ENCODE data around the gene ERICH3. TPM values are rescaled to one million over a fixed set of nuclear protein-coding genes. Genes with fewer than 3 reads are reported as not detected.

Gene ERICH3
- total and polyA plus RNA-seq, 2 donors (not counting 1 experiment from before 2014, with no cell fraction given): 0.17 TPM; not detected in 1

DNA sequence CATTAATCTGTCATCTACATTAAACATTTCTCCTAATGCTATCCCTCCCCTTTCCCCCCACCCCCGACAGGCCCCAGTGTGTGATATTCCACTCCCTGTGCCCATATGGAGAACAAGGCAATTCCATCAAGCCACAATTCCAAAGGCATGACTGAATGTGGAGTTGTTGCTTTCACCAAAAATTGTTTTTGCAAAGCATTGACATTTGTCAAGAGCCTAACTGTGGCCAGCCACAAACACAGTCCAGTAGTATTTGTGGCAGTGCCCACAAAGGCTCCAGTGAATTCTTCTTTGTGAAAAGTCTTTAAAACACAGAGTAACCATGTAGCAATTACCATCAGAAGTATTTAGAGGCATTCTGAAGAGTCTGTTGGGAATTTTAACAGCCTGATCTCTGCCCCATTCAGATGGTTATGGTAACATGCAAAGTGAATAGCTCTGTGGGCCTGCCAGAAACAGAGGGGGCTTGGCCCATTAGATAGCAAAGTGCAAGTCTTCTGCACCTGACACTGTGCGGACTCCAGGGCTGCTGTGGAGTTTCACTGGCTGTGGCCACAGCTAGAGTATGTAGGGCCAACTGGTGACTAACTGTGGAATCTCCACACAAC lies 149.6 kb downstream of the ERICH3 start:
- H3K27ac ChIP-seq (ENCODE audit: insufficient read depth, low read length): no peak overlapping the region
- TF ChIP-seq EZH2 (IDR thresholded peaks at IDR 0.05; ENCODE audit: low read length, missing control alignments): no peak
- TF ChIP-seq, protein P1, sequence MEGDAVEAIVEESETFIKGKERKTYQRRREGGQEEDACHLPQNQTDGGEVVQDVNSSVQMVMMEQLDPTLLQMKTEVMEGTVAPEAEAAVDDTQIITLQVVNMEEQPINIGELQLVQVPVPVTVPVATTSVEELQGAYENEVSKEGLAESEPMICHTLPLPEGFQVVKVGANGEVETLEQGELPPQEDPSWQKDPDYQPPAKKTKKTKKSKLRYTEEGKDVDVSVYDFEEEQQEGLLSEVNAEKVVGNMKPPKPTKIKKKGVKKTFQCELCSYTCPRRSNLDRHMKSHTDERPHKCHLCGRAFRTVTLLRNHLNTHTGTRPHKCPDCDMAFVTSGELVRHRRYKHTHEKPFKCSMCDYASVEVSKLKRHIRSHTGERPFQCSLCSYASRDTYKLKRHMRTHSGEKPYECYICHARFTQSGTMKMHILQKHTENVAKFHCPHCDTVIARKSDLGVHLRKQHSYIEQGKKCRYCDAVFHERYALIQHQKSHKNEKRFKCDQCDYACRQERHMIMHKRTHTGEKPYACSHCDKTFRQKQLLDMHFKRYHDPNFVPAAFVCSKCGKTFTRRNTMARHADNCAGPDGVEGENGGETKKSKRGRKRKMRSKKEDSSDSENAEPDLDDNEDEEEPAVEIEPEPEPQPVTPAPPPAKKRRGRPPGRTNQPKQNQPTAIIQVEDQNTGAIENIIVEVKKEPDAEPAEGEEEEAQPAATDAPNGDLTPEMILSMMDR (conservative IDR thresholded peaks at IDR 0.05 in 1 of 2, IDR thresholded peaks at IDR 0.05 in 1 of 2; ENCODE audit: low read depth in 1 of 2, low read length in 2 of 2): no peak
- no peak overlapping the region for H3K4me2 ChIP-seq (ENCODE audit: extremely low read depth, insufficient read depth, low read length)
- H3K9me3 ChIP-seq (ENCODE audit: control insufficient read depth, insufficient read depth, low read depth, low read length): no peaks in the 10 kb centered on the region
- peak in 1 of 2 donors; percentile 33 for DNase-seq (ENCODE audit: low read depth in 2 of 2)
- H3K4me3 ChIP-seq (replicated peaks in 1 of 4; ENCODE audit: control extremely low read depth in 1 of 4, insufficient read depth in 1 of 4, low read depth in 3 of 4, low read length in 4 of 4): no peak overlapping the region
- no peaks in the 10 kb centered on the region for H3K79me2 ChIP-seq (ENCODE audit: control insufficient read depth, insufficient read depth, low read length)
- H3K36me3 ChIP-seq (ENCODE audit: control insufficient read depth, insufficient read depth, low read length): no peaks in the 10 kb centered on the region
- no peak overlapping the region for H2AFZ ChIP-seq (ENCODE audit: low read length)
- no peaks in the 10 kb centered on the region for H3K27me3 ChIP-seq (ENCODE audit: control insufficient read depth, insufficient read depth, low read length)
- H4K20me1 ChIP-seq (ENCODE audit: control insufficient read depth, extremely low read depth, insufficient read depth, low read length): no peaks in the 10 kb centered on the region
- no peaks in the 10 kb centered on the region for H3K4me1 ChIP-seq (ENCODE audit: control insufficient read depth, extremely low read depth, insufficient read depth, low read length)
- H3K9ac ChIP-seq (ENCODE audit: insufficient read depth, low read length): no peak overlapping the region

DNA sequence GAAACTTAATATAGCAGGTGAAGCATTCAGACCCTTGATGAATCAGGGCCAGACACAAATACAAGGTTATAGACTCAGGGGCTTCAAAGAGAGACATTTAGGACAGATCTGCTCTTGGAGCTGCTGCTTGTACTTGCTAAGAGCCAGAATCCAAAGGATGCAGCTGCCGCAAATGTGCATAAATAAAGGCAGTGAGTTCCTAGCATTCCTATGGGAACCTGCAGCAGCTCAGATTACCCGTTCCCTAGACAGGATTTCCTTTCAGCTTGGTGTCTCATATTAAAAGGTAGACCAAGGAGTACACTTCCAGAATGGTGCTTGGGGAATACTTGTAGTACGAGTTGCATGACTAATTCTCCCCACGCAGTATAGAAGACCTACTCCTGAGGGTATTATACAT lies 151.4 kb downstream of the ERICH3 start:
- Histone ChIP-seq H2AFZ (ENCODE audit: low read length) (no peak overlapping the region), H3K9ac (ENCODE audit: insufficient read depth, low read length) (no peak overlapping the region), H3K4me2 (ENCODE audit: extremely low read depth, insufficient read depth, low read length) (no peak overlapping the region), H3K36me3 (ENCODE audit: control insufficient read depth, insufficient read depth, low read length) (no peaks in the 10 kb centered on the region), H3K27me3 (ENCODE audit: control insufficient read depth, insufficient read depth, low read length) (no peaks in the 10 kb centered on the region), H3K79me2 (ENCODE audit: control insufficient read depth, insufficient read depth, low read length) (no peaks in the 10 kb centered on the region), H3K4me3 (replicated peaks in 1 of 4; ENCODE audit: control extremely low read depth in 1 of 4, insufficient read depth in 1 of 4, low read depth in 3 of 4, low read length in 4 of 4) (no peak overlapping the region), H3K27ac (ENCODE audit: insufficient read depth, low read length) (no peak overlapping the region), H4K20me1 (ENCODE audit: control insufficient read depth, extremely low read depth, insufficient read depth, low read length) (no peaks in the 10 kb centered on the region), H3K9me3 (ENCODE audit: control insufficient read depth, insufficient read depth, low read depth, low read length) (no peaks in the 10 kb centered on the region), H3K4me1 (ENCODE audit: control insufficient read depth, extremely low read depth, insufficient read depth, low read length) (no peaks in the 10 kb centered on the region)
- peak in 1 of 2 donors; percentile 56 for DNase-seq (ENCODE audit: low read depth in 2 of 2)
- no peak for TF ChIP-seq EZH2 (IDR thresholded peaks at IDR 0.05; ENCODE audit: low read length, missing control alignments)
- TF ChIP-seq, protein P1 (conservative IDR thresholded peaks at IDR 0.05 in 1 of 2, IDR thresholded peaks at IDR 0.05 in 1 of 2; ENCODE audit: low read depth in 1 of 2, low read length in 2 of 2): no peak

Other genes with a start within 250 kb of the ERICH3 start
- not detected in 2 replicates for gene LRRC53, start 161.2 kb downstream of the ERICH3 start, total RNA-seq
- gene LRRC53, start 161.2 kb downstream of the ERICH3 start, polyA plus RNA-seq: not detected in 2 replicates
- gene CRYZ, start 59.3 kb upstream of the ERICH3 start, total RNA-seq: 36.0 and 50.2 TPM in 2 replicates
- gene CRYZ, start 59.3 kb upstream of the ERICH3 start, polyA plus RNA-seq: 79.3 and 85.9 TPM in 2 replicates
- gene TYW3, start 59.4 kb upstream of the ERICH3 start, total RNA-seq: 15.9 and 16.8 TPM in 2 replicates
- gene TYW3, start 59.4 kb upstream of the ERICH3 start, polyA plus RNA-seq: 22.6 and 23.7 TPM in 2 replicates